DMS53 treated with DMSO at 0.1 percent for 48 hours (cell line): ENCODE results near the gene CD44.

Experiments used
- DNase-seq: peaks from one replicate; lab custom pipeline; 2025; ENCODE audit not compliant: unreplicated experiment; lab: John Stamatoyannopoulos, UW

Gene CD44

GRCh38 chr11:35250621-35251020 lies 111.7 kb downstream of the CD44 start:
- DNase-seq, result no peak

- no peak for DNase-seq
These were observed 114.3 kb downstream of the CD44 start for GRCh38 chr11:35253237-35253636.

- DNase-seq, result no peak
These were observed 116.5 kb downstream of the CD44 start for GRCh38 chr11:35255514-35255913.

- DNase-seq, result no peak
These were observed 117.3 kb downstream of the CD44 start for GRCh38 chr11:35256296-35256695.

GRCh38 chr11:35257281-35257680 lies 118.3 kb downstream of the CD44 start:
- no peak for DNase-seq

GRCh38 chr11:35259529-35259928 lies 120.6 kb downstream of the CD44 start:
- DNase-seq, result no peak

- DNase-seq, result peak; percentile 36
These were observed 121.5 kb downstream of the CD44 start for GRCh38 chr11:35260342-35260985.

GRCh38 chr11:35261197-35261596 lies 122.2 kb downstream of the CD44 start:
- DNase-seq, result no peak

GRCh38 chr11:35262056-35262455 lies 123.1 kb downstream of the CD44 start:
- DNase-seq, result no peak

- no peak for DNase-seq
These were observed 123.8 kb downstream of the CD44 start for GRCh38 chr11:35262735-35263134.

GRCh38 chr11:35265755-35266454 lies 126.9 kb downstream of the CD44 start:
- no peak for DNase-seq

- DNase-seq, result no peak
These were observed 128.5 kb downstream of the CD44 start for GRCh38 chr11:35267504-35267903.

- no peak for DNase-seq
These were observed 131.4 kb downstream of the CD44 start for GRCh38 chr11:35270342-35270741.

GRCh38 chr11:35271031-35271430 lies 132.1 kb downstream of the CD44 start:
- no peak for DNase-seq

GRCh38 chr11:35272391-35272902 lies 133.5 kb downstream of the CD44 start:
- no peak for DNase-seq

- no peak for DNase-seq
These were observed 136.2 kb downstream of the CD44 start for GRCh38 chr11:35274909-35275785.

- DNase-seq, result no peak
These were observed 136.8 kb downstream of the CD44 start for GRCh38 chr11:35275786-35276170.

- DNase-seq, result no peak
These were observed 137.6 kb downstream of the CD44 start for GRCh38 chr11:35276396-35277145.

- no peak for DNase-seq
These were observed 138.9 kb downstream of the CD44 start for GRCh38 chr11:35277827-35278226.

GRCh38 chr11:35280727-35281126 lies 141.8 kb downstream of the CD44 start:
- no peak for DNase-seq

GRCh38 chr11:35281169-35281688 lies 142.3 kb downstream of the CD44 start:
- DNase-seq, result no peak
